Measurements from ENCODE around the gene DGAT2. TPM values are rescaled to one million over a fixed set of nuclear protein-coding genes. Genes with fewer than 3 reads are reported as not detected.
A peak's percentile ranks its signal among the peaks of the same experiment; 100 is the strongest.

DGAT2 gene
- total and polyA plus RNA-seq, 2 donors from 2014 or later = 1.4 to 7.0 TPM

GRCh38 chr11:75831915-75832502, 63.4 kb downstream of the DGAT2 start:
- no peak for FAIRE-seq

GRCh38 chr11:75834728-75835127, 66.2 kb downstream of the DGAT2 start:
- no peak overlapping the region for H3K9ac ChIP-seq (ENCODE audit: low read length in 3 of 3)
- DNase-seq (no peak), FAIRE-seq (no peak)
- intact Hi-C loops (cut with DNase I) = no loop called here
- peaks cover 0 to 8% (median 3%) of the 10 kb centered on the region in 3 donors for H3K4me1 ChIP-seq (ENCODE audit: control insufficient read depth in 2 of 3, insufficient read depth in 2 of 3, low read depth in 1 of 3, low read length in 3 of 3)
- H3K9me3 ChIP-seq (ENCODE audit: control insufficient read depth in 2 of 3, insufficient read depth in 1 of 3, low read length in 3 of 3) = no peaks in the 10 kb centered on the region
- no peak overlapping the region for H3K27ac ChIP-seq (ENCODE audit: low read depth in 2 of 2, low read length in 2 of 2)
- TF ChIP-seq CTCF (IDR thresholded peaks at IDR 0.05; ENCODE audit: borderline replicate concordance, extremely low read depth, insufficient read depth) = no peak
- H3K27me3 ChIP-seq (ENCODE audit: control insufficient read depth, insufficient read depth, low read length) = no peaks in the 10 kb centered on the region
- no peak overlapping the region for H3K4me3 ChIP-seq (ENCODE audit: low read length in 3 of 3)
- H3K36me3 ChIP-seq (ENCODE audit: control insufficient read depth in 2 of 3, insufficient read depth in 3 of 3, low read length in 3 of 3) = no peaks in the 10 kb centered on the region

More at GRCh38 chr11:75831915-75832502, 63.4 kb downstream of the DGAT2 start:
- Histone ChIP-seq H3K9ac (ENCODE audit: low read length in 3 of 3) (no peak overlapping the region), H3K4me3 (ENCODE audit: low read length in 3 of 3) (no peak overlapping the region), H3K9me3 (ENCODE audit: control insufficient read depth in 2 of 3, insufficient read depth in 1 of 3, low read length in 3 of 3) (no peaks in the 10 kb centered on the region), H3K36me3 (ENCODE audit: control insufficient read depth in 2 of 3, insufficient read depth in 3 of 3, low read length in 3 of 3) (no peaks in the 10 kb centered on the region), H3K27ac (ENCODE audit: low read depth in 2 of 2, low read length in 2 of 2) (peak overlapping the region in 1 of 2 donors; percentile 3), H3K4me1 (ENCODE audit: control insufficient read depth in 2 of 3, insufficient read depth in 2 of 3, low read depth in 1 of 3, low read length in 3 of 3) (peaks cover 0 to 9% (median 7%) of the 10 kb centered on the region in 3 donors), H3K27me3 (ENCODE audit: control insufficient read depth, insufficient read depth, low read length) (no peaks in the 10 kb centered on the region)
- DNase-seq = no peak
- TF ChIP-seq CTCF (IDR thresholded peaks at IDR 0.05; ENCODE audit: borderline replicate concordance, extremely low read depth, insufficient read depth) = no peak
- intact Hi-C loops (cut with DNase I) = no loop called here

GRCh38 chr11:75836417-75836816, 67.8 kb downstream of the DGAT2 start:
- DNase-seq (no peak), FAIRE-seq (no peak)
- Histone ChIP-seq H3K27me3 (ENCODE audit: control insufficient read depth, insufficient read depth, low read length) (no peaks in the 10 kb centered on the region), H3K9me3 (ENCODE audit: control insufficient read depth in 2 of 3, insufficient read depth in 1 of 3, low read length in 3 of 3) (no peaks in the 10 kb centered on the region), H3K27ac (ENCODE audit: low read depth in 2 of 2, low read length in 2 of 2) (no peak overlapping the region), H3K36me3 (ENCODE audit: control insufficient read depth in 2 of 3, insufficient read depth in 3 of 3, low read length in 3 of 3) (no peaks in the 10 kb centered on the region), H3K4me1 (ENCODE audit: control insufficient read depth in 2 of 3, insufficient read depth in 2 of 3, low read depth in 1 of 3, low read length in 3 of 3) (peaks cover 0 to 8% (median 3%) of the 10 kb centered on the region in 3 donors), H3K9ac (ENCODE audit: low read length in 3 of 3) (no peak overlapping the region), H3K4me3 (ENCODE audit: low read length in 3 of 3) (no peak overlapping the region)
- TF ChIP-seq CTCF (IDR thresholded peaks at IDR 0.05; ENCODE audit: borderline replicate concordance, extremely low read depth, insufficient read depth) = no peak
- intact Hi-C loops (cut with DNase I) = no loop called here

- no peak for DNase-seq
- Histone ChIP-seq H3K27ac (ENCODE audit: low read depth in 2 of 2, low read length in 2 of 2) (no peak overlapping the region), H3K9me3 (ENCODE audit: control insufficient read depth in 2 of 3, insufficient read depth in 1 of 3, low read length in 3 of 3) (no peaks in the 10 kb centered on the region), H3K27me3 (ENCODE audit: control insufficient read depth, insufficient read depth, low read length) (no peaks in the 10 kb centered on the region), H3K4me1 (ENCODE audit: control insufficient read depth in 2 of 3, insufficient read depth in 2 of 3, low read depth in 1 of 3, low read length in 3 of 3) (peaks cover 0 to 3% (median 0%) of the 10 kb centered on the region in 3 donors), H3K4me3 (ENCODE audit: low read length in 3 of 3) (no peak overlapping the region), H3K36me3 (ENCODE audit: control insufficient read depth in 2 of 3, insufficient read depth in 3 of 3, low read length in 3 of 3) (no peaks in the 10 kb centered on the region), H3K9ac (ENCODE audit: low read length in 3 of 3) (no peak overlapping the region)
- no peak for TF ChIP-seq CTCF (IDR thresholded peaks at IDR 0.05; ENCODE audit: borderline replicate concordance, extremely low read depth, insufficient read depth)
- intact Hi-C loops (cut with DNase I) = no loop called here
- no peak for FAIRE-seq
Measured at GRCh38 chr11:75839851-75840250, 71.3 kb downstream of the DGAT2 start.

Measured in kidney (tissue), 14 donors.